Placental epithelial cell (primary cell): ENCODE measurements around the gene HEMK1. TPM values are rescaled to one million over a fixed set of nuclear protein-coding genes. Genes with fewer than 3 reads are reported as not detected.

Experiments used
- total RNA-seq: library from RNA; depleted of rRNA; stranded (reverse); fragments of >200 nt; gene quantifications from 2 replicates; pipeline ENCODE4 v1.2.3, GENCODE V29; 2012

The HEMK1 gene, protein sequence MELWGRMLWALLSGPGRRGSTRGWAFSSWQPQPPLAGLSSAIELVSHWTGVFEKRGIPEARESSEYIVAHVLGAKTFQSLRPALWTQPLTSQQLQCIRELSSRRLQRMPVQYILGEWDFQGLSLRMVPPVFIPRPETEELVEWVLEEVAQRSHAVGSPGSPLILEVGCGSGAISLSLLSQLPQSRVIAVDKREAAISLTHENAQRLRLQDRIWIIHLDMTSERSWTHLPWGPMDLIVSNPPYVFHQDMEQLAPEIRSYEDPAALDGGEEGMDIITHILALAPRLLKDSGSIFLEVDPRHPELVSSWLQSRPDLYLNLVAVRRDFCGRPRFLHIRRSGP
- total RNA-seq = 13.0 and 16.1 TPM in 2 replicates

DNA sequence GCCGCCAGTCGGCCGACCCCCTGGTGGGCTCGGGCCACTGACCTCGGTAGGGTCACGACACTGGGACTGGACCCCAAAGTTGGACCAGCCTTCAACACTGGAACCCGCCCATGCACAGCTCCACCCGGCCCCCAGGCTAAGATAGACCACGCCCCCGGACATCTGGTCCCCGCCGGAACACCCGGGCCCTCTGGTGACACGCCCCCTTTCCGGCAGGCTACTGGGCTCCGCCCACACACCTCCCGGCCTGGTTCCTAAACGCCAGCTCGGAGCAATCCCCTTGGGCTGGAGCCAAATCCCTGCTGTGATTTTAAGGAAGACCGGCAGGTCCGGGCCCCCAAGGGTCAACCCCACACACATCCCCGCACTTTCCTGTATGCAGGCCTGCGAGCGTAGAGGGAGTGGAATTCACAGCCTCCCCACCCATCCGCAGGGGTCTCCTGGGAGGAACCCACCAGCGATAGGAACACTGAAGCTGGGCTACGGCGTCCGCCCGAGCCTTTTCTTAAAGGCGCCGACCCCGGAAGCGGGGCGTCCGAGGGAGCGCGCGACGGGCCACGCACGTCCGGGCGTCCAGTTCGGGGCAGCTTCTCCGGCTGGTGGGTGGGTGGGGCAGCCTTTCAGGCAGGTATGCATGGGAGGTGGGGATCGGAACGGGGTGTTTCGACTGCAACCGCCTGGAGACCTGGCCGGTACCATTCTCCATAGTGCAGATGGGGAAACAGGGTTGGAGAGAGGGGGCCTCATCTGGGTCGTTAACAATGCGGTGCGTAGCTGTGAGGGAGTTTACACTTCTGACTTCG is at the start of gene HEMK1:
Gene HEMK1 (plus strand): TSS at position 576 of the 803 bp plus-strand sequence. CDS start 1,583 bp downstream, outside the sequence.

DNA sequence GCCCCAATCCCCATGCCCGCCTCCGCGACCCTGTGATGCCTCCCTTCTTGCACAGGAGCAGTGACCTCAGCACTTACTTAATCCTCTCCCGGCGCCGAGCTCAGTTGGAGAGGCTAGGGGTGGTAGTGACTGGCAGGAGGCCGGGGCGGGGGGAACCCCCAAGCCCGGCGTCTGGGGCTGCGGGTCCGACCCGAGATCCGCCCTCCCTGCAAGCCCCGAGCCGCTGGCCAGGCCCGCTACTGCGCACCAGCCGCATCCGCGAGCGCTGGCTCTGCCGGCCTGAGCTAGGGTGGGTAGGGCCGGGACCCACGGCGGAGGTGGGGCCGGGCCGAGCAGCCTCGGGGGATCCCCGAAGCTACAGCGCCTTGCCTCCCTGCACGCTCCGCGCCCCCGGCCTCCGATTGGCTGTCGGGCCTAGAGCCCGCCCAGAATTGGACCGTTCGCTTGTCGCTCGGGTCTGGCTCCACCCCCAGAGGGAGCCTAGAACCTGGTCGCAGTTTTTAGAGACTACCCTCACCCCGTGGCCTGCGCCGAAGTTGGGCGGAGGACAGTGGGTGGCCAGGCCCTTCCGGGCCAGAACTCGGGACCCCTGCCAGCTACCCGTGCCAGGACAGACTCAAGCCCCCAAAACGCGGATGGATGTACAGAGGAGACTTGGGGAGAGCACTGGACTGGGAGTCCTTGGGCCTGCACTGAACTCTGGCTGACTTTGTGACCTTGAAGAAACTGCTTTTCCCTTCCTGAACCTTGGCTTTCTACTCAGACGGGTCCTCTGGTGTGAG is 1.7 kb upstream of the HEMK1 start, which contains the start of gene C3orf18:
Gene C3orf18 (minus strand): TSS at position 362 of the 782 bp plus-strand sequence. CDS start 2,048 bp downstream, outside the sequence.

DNA sequence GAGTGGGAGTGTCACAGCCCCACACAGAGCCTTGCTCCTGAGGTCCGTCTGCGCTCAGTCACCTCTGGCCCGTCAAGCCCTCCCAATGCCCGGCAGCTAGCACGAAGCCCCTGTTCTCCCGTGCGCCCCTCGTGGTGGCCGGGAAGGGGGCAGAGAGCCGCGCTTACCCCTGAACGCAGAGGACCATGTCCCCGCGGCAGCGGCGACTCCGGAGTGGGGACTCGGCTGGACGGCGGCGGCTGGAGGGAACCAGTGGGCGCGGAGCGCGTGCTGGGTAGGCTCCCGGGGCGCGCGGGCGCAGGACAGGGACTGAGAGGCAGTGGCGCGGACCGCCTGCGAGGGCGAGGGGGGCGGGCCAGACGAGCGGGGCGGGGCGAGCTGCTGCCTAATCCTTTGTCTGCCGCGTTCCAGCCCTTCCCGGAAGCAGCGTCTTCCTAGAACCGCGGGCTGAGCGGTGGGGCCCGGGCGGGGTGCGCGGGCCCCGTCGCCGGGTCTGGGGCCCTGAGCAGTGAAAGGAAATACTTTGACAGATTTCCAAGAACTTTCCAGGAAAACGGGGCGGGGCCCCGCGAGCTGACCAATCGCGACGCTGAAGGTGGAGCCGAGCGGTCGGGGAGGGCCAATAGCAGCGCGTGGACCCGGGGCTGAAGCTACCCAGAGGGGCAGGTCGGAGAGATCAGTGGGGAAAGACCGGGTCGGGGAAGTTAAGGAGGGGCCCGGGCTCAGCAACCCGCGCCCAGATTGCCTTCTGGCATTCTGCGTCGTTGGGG is 42.3 kb downstream of the HEMK1 start, which contains the start of gene CISH:
Gene CISH (minus strand): TSS at position 311 of the 770 bp plus-strand sequence. CDS start 124 bp downstream, at position 187.

DNA sequence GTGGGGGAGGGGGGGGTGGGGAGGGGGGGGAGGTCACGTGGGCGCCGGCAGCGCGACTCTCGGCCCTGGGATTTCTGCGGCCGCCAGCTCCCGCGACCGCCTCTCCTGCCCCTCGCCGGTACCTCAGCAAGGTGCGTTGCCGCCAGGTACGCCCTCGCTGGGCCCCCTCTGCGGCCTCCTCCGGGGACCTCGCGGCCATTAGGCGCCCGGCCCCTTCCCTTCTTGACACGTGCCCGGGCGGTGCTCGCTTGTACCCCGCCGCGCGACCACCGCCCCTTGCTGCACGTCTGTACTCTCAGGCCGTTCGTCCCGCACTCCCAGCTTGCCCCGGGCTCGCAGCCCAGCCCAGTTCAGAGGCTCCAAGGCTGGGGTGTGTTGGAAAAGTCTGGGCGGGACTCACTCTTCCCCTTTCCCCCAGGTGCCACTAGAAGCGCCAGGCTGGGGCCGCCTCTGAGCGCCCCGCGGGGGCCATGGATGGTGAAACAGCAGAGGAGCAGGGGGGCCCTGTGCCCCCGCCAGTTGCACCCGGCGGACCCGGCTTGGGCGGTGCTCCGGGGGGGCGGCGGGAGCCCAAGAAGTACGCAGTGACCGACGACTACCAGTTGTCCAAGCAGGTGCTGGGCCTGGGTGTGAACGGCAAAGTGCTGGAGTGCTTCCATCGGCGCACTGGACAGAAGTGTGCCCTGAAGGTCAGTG is 47.9 kb downstream of the HEMK1 start, which contains the start of gene MAPKAPK3:
Gene MAPKAPK3 (plus strand): TSS at position 56 of the 696 bp plus-strand sequence. CDS start 415 bp downstream, at position 471.

Other genes starting within 250 kb of the HEMK1 start
- 89.9 and 110 TPM in 2 replicates for gene HYAL2, start 246.8 kb upstream of the HEMK1 start, total RNA-seq
- gene TUSC2, start 241.3 kb upstream of the HEMK1 start, total RNA-seq = 16.9 and 29.1 TPM in 2 replicates
- gene RASSF1, start 228.7 kb upstream of the HEMK1 start, total RNA-seq = 13.9 and 22.4 TPM in 2 replicates
- gene ZMYND10, start 223.8 kb upstream of the HEMK1 start, total RNA-seq = 0.33 and 1.6 TPM in 2 replicates
- 29.1 and 38.5 TPM in 2 replicates for gene NPRL2, start 218.7 kb upstream of the HEMK1 start, total RNA-seq
- gene CYB561D2, start 218.7 kb upstream of the HEMK1 start, total RNA-seq = 31.0 and 32.9 TPM in 2 replicates
- gene TMEM115, start 210.0 kb upstream of the HEMK1 start, total RNA-seq = 66.7 and 76.6 TPM in 2 replicates
- 0.39 TPM in 1 of 2 replicates, not detected in the other for gene CACNA2D2, start 65.9 kb upstream of the HEMK1 start, total RNA-seq
- gene C3orf18, start 1.8 kb upstream of the HEMK1 start, total RNA-seq = 4.3 and 7.4 TPM in 2 replicates
- 1.5 and 3.9 TPM in 2 replicates for gene CISH, start 42.3 kb downstream of the HEMK1 start, total RNA-seq
- gene MAPKAPK3, start 47.6 kb downstream of the HEMK1 start, total RNA-seq = 23.9 and 54.4 TPM in 2 replicates
- gene DOCK3, start 105.4 kb downstream of the HEMK1 start, total RNA-seq = 1.5 and 1.6 TPM in 2 replicates